ENCODE measurements around the gene TMEM39B.
"Not testable (repeated sequence)": the region's sequence is repeated elsewhere in the genome, so short reads cannot be mapped to it uniquely, and the experiment has no call there.

The TMEM39B gene

DNA sequence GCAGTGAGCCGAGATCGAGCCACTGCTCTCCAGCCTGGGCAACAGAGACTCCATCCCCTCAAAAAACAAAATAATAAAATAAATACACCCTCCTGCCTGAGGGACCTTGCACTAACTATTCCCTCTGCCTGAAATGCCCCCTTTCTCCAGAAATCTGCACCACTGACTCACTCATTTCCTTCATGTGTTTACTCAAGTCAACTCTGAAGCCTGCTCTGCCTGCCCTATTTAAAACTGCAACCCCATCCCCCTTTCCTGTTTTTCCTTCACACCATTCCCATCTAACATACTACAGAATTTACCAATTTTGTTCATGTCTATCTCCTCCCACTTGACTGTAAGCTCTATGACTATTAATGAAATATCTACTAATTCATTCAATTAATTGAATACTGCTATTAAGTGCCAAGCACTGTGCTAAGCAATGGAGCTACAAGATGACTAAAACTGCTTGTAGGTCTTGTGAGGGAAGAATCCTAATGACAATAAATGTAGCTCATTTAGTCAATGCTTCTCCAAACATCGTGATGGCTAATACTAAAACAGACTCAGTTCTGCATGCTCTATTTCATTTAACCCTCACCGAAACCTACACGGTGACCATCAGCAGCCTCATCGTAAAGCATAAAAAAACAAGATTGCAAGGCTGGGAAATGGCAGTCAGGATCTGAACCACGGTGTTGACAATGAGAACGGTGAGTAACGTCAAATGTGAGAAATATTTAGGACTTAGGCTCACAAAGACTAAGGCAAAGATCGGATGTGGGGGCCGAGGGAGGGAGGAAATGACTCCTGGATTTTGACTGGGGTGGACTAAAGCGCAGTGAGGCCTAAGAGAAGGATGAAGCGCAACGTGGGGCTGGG lies 749 bp upstream of the TMEM39B start:
- DNase-seq: no peak

DNA sequence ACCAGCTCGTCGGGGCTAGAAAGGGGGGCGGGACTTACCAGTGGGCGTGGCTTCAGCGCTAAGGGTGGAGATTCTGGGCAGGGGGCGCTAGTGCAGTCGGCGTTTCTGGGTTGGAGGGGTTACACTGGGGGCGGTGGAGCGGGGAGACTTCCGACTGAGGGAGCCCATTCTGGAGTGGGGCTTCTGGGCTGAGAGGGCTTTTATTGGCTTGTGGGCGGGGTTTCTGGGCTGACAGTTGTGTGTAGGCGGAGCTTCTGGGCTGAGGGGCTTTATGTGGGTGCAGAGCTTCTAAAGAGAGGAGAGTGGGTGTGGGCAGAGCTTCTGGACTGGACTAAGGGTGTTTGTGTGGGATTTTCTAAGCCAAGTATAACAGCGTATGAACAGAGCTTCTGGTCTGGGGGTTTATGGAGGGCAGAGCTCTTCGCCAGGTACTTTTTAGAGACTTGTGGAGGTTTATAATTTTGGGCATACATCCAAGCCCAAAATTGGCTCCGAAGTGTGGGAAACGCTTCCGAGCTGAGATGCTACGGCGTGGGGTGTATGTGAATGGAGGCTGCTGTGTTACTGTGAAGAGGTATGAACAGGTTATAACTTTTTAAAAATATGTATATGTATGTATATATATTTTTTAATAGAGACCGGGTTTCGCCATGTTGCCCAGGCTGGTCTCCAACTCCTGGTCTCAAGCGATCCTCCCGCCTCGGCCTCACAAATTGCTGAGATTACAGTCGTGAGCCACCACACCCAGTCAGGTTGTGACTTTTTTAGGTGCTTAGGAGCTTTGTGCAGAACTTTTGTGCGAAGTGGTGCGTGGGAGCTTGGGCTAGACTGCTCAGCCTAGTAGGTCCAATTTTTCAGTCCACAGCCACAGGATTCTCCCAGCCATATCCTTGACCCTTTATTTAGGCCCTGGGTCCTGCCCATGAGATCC lies 825 bp downstream of the TMEM39B start:
- no peak for DNase-seq

DNA sequence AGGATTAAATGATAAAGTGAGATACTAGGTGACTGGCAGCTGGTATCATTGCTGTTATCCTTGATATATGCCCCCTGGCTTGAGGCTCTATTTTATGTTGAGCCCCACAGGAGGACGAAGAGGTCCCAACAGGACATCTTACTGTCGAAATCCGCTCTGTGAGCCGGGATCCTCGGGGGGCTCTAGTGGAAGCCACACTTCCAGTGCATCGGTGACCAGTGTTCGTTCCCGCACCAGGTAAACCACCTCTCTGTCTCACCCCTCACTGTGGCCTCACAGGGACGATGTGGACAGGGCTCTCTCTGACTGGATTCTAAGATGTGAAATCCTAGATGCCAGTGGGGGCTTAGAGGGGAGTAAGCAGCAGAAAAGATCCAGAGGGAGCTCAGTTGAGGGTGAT lies 2.1 kb downstream of the TMEM39B start:
- DNase-seq: no peak

DNA sequence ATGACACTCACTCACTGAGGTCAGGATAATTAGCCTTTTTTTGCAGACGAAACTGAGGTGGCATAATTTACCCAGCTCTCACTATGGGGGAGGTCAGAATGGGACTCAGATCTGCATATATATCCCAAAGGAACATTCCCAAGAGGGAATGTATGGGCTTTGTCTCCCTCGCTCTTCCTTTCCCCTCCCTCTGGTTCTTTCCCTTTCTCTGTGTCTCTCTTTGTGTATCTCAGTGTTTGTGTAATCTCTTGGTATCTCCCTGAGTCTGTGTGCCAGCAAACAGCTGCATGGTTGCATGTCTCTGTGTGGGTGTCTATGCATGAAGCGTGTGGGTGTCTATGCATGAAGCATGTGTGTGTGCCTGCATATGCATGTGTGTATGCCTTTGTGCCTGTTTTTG lies 4.7 kb downstream of the TMEM39B start:
- DNase-seq: no peak

GRCh38 chr1:32082022-32082421 lies 9.3 kb downstream of the TMEM39B start:
- no peak for DNase-seq

DNA sequence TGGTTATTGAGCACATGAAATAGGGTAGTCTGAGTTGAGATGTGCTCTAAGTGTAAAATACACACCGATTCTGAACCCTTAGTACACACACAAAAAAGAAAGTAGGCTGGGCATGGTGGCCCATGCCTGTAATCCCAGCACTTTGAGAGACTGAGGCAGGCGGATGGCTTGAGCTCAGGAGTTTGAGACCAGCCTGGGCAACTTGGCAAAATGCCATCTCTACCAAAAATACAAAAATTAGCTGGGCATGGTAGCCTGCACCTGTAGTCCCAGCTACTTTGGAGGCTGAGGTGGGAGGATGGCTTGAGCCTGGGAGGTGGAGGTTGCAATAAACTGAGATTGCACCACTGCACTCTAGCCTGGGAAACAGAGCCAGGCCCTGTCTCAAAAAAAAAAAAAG lies 13.6 kb downstream of the TMEM39B start:
- DNase-seq: not testable (repeated sequence)

GRCh38 chr1:32091176-32091575 lies 18.4 kb downstream of the TMEM39B start:
- DNase-seq: no peak

GRCh38 chr1:32091591-32091990 lies 18.9 kb downstream of the TMEM39B start:
- no peak for DNase-seq

DNA sequence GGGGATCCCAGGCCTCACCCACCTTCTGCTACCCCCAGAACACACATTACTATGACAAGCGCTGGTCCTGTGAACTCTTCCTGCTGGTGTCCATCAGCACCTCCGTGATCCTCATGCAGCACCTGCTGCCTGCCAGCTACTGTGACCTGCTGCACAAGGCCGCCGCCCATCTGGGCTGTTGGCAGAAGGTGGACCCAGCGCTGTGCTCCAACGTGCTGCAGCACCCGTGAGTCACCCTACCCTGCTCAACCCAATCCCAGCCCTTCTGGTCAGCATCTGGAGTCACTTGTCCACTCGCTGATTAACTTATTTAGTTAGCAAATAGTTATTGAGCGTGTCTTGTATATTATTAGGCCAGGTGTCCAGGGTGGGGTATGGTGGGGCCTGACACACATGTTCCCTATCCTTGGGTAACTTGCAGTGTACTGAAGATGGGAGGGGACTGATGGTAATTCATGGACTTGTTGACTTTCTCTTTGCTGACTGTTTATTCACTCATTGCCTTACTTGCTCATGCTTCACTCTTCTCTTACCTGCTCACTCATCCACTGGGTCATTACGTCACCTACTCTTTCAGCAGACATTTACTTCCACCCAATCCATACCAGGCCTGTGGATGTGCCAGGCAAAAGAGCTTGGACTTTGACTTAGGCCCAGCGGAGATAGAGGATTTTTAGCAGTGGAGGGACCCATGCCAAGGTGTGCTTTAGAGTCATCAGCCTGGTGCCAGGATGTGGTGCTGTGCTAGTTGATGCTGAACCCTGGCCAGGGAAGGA lies 22.2 kb downstream of the TMEM39B start:
- DNase-seq: no peak

GRCh38 chr1:32099426-32099825 lies 26.7 kb downstream of the TMEM39B start:
- DNase-seq: no peak

GRCh38 chr1:32100359-32100758 lies 27.6 kb downstream of the TMEM39B start:
- DNase-seq: no peak

DNA sequence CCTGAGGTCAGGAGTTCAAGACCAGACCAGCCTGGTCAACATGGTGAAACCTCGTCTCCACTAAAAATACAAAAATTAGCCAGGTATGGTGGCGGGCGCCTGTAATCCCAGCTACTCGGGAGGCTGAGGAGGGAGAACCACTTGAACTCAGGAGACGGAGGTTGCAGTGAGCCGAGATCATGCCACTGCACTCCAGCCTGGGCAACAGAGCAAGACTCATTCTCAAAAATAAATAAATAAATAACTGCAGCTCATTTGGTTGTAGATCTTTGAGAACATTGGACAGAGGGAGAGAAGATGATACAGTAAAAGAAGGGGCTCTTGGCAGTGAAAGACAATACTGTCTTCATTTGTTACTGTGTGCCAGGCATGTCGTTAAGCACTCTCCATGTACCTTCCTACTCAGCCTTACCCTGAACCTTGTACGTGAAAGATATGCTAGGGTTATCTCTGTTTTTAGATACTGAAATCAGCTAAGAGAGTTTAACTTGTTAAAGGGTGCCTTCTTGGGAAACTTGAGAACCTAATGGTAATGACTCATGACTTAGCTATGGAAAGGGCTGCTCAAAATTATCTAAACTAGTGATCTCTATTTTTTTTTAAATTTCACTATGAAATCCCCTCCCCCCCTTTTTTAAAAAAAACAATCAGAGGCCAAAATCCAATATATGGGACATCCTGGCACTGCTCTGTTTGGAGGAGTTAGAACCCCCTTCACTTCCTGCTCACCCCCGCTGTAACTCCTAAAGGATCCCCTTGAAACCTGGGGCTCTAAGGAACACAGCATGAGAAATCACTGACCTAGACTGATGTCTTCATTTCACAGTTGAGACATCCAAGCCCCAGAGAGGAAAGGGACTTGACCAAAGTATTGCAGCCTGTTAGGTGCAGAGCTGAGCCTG lies 28.3 kb downstream of the TMEM39B start:
- DNase-seq: no peak

- DNase-seq: no peak
Measured at GRCh38 chr1:32104127-32104526, 31.4 kb downstream of the TMEM39B start.

- DNase-seq: no peak
Measured at GRCh38 chr1:32105338-32105737, 32.6 kb downstream of the TMEM39B start.

DNA sequence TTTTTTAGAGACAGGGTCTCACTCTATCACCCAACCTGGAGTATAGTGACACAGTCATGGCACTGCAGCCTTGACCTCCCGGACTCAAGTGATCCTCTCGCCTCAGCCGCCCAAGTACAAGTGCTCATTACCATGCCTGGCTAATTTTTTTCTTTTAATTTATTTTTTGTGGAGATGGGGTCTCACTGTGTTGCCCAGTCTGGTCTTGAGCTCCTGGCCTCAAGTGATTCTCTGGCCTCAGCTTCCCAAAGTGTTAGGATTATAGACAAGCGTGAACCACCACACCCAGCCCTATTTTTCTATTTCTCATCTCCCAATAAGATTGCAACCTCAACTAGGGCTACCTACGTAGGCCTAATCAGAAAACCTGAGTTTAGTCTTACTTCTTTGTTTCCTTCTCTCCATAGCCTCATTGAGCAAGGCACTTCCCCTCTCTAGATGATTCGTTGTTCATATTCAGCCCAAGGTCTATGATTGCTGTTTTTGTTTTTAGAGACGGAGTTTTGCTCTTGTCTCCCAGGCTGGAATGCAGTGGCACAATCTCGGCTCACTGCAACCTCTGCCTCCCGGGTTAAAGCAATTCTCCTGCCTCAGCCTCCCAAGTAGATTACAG lies 34.0 kb downstream of the TMEM39B start:
- no peak for DNase-seq

GRCh38 chr1:32107742-32108661 lies 35.3 kb downstream of the TMEM39B start, which contains the start of gene KPNA6:
KPNA6 (plus strand) TSS chr1:32108056; CDS start chr1:32108131, 75 bp downstream.
- peak; percentile 68 to 82 (median 72) for DNase-seq

- no peak for DNase-seq
Measured at GRCh38 chr1:32111040-32111623, 38.4 kb downstream of the TMEM39B start.

- no peak for DNase-seq
Measured at GRCh38 chr1:32111789-32112188, 39.0 kb downstream of the TMEM39B start.

- no peak for DNase-seq
Measured at GRCh38 chr1:32112806-32113375, 40.2 kb downstream of the TMEM39B start.

Data from activated CD4-positive, CD25-positive, alpha-beta regulatory T cell (primary cell).